ENCODE data around the gene RAD51B.

DNA sequence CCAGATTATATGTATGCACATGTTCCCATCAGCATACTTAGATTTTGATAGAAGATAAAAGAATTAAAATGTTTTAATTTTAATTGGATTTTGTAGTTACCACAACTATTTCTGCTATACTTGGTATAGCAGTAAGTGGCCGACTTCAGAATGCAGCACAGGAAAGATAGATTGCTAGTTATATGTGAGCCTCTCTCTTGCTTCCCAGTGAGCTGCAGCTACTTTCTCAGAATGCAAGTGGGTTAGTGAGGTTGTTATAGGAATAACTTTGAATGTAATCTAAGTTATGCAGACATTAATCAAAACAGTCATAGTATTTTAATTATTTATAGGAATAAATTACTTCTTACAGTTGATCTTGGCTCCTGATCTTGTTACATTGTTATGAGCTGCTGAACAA lies 240.6 kb downstream of the RAD51B start:
- TF ChIP-seq POLR2AphosphoS2 (IDR thresholded peaks at IDR 0.05; ENCODE audit: low read depth, low read length) (no peak), POLR2A (IDR thresholded peaks at IDR 0.05; ENCODE audit: insufficient read depth in 1 of 2, low read depth in 2 of 2, low read length in 2 of 2) (no peak), ZBTB7A (CRISPR knock-in tag; IDR thresholded peaks at IDR 0.05) (no peak), ZNF792 (CRISPR knock-in tag; IDR thresholded peaks at IDR 0.05) (no peak), NR2C2 (CRISPR knock-in tag; IDR thresholded peaks at IDR 0.05; ENCODE audit: borderline replicate concordance) (no peak), MAZ (IDR thresholded peaks at IDR 0.05; ENCODE audit: borderline replicate concordance, low read depth, low read length) (no peak), MAZ (CRISPR knock-in tag; IDR thresholded peaks at IDR 0.05; ENCODE audit: low read depth) (no peak), ZNF567 (CRISPR knock-in tag; IDR thresholded peaks at IDR 0.05; ENCODE audit: borderline replicate concordance) (no peak), ZNF34 (CRISPR knock-in tag; IDR thresholded peaks at IDR 0.05; ENCODE audit: borderline replicate concordance) (no peak), SUZ12 (IDR thresholded peaks at IDR 0.05; ENCODE audit: low read depth, low read length) (no peak), RNF2 (conservative IDR thresholded peaks at IDR 0.05; ENCODE audit: low read depth) (no peak)
- TF ChIP-seq, protein P1, sequence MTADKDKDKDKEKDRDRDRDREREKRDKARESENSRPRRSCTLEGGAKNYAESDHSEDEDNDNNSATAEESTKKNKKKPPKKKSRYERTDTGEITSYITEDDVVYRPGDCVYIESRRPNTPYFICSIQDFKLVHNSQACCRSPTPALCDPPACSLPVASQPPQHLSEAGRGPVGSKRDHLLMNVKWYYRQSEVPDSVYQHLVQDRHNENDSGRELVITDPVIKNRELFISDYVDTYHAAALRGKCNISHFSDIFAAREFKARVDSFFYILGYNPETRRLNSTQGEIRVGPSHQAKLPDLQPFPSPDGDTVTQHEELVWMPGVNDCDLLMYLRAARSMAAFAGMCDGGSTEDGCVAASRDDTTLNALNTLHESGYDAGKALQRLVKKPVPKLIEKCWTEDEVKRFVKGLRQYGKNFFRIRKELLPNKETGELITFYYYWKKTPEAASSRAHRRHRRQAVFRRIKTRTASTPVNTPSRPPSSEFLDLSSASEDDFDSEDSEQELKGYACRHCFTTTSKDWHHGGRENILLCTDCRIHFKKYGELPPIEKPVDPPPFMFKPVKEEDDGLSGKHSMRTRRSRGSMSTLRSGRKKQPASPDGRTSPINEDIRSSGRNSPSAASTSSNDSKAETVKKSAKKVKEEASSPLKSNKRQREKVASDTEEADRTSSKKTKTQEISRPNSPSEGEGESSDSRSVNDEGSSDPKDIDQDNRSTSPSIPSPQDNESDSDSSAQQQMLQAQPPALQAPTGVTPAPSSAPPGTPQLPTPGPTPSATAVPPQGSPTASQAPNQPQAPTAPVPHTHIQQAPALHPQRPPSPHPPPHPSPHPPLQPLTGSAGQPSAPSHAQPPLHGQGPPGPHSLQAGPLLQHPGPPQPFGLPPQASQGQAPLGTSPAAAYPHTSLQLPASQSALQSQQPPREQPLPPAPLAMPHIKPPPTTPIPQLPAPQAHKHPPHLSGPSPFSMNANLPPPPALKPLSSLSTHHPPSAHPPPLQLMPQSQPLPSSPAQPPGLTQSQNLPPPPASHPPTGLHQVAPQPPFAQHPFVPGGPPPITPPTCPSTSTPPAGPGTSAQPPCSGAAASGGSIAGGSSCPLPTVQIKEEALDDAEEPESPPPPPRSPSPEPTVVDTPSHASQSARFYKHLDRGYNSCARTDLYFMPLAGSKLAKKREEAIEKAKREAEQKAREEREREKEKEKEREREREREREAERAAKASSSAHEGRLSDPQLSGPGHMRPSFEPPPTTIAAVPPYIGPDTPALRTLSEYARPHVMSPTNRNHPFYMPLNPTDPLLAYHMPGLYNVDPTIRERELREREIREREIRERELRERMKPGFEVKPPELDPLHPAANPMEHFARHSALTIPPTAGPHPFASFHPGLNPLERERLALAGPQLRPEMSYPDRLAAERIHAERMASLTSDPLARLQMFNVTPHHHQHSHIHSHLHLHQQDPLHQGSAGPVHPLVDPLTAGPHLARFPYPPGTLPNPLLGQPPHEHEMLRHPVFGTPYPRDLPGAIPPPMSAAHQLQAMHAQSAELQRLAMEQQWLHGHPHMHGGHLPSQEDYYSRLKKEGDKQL (CRISPR knock-in tag; IDR thresholded peaks at IDR 0.05; ENCODE audit: low read depth): no peak
- TF ChIP-seq, protein P2, sequence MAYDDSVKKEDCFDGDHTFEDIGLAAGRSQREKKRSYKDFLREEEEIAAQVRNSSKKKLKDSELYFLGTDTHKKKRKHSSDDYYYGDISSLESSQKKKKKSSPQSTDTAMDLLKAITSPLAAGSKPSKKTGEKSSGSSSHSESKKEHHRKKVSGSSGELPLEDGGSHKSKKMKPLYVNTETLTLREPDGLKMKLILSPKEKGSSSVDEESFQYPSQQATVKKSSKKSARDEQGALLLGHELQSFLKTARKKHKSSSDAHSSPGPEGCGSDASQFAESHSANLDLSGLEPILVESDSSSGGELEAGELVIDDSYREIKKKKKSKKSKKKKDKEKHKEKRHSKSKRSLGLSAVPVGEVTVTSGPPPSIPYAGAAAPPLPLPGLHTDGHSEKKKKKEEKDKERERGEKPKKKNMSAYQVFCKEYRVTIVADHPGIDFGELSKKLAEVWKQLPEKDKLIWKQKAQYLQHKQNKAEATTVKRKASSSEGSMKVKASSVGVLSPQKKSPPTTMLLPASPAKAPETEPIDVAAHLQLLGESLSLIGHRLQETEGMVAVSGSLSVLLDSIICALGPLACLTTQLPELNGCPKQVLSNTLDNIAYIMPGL (CRISPR knock-in tag; IDR thresholded peaks at IDR 0.05; ENCODE audit: borderline replicate concordance in 1 of 2, low read depth in 1 of 2): no peak
- TF ChIP-seq, protein P3, sequence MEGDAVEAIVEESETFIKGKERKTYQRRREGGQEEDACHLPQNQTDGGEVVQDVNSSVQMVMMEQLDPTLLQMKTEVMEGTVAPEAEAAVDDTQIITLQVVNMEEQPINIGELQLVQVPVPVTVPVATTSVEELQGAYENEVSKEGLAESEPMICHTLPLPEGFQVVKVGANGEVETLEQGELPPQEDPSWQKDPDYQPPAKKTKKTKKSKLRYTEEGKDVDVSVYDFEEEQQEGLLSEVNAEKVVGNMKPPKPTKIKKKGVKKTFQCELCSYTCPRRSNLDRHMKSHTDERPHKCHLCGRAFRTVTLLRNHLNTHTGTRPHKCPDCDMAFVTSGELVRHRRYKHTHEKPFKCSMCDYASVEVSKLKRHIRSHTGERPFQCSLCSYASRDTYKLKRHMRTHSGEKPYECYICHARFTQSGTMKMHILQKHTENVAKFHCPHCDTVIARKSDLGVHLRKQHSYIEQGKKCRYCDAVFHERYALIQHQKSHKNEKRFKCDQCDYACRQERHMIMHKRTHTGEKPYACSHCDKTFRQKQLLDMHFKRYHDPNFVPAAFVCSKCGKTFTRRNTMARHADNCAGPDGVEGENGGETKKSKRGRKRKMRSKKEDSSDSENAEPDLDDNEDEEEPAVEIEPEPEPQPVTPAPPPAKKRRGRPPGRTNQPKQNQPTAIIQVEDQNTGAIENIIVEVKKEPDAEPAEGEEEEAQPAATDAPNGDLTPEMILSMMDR (CRISPR knock-in tag; IDR thresholded peaks at IDR 0.05): no peak

Data from HepG2 (cell line).